ENCODE measurements around the gene MLC1. TPM values are rescaled to one million over a fixed set of nuclear protein-coding genes. Genes with fewer than 3 reads are reported as not detected.

Gene MLC1
- total RNA-seq, 2 experiments from 2014 or later: 0.16 TPM; not detected in 1

DNA sequence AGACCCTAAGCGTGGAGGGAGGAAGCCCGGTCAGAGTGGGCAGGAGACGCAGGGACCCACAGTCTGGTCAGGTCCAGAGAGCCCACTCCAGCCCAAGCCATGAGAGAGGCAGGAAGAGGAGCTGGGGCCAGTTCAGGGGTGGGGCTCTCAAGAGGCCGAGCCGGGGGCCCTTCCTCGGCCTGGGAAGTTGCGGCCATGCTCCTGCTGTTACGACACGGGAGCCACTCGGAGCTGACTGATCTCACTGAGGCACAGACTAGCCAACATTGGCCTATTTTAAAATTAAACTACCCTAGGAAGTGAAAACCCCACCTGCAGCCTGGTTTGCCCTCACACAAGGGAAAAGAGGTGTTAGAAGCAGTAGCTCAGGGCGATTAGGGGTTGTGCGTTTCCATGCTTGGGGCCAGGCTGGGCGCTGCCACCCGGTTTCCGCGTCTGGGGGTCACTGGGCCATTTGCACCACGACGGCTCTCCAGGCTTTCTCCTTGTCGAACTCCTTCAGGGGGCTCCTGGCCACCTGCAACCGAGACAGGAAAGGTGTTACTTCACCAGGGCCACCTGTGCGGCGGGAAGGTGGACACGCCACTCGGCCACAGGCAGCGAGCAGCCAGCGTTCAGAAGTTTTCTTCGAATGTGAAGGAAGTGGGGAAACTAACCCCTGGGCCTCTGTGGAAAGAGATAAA lies 23.9 kb downstream of the MLC1 start:
- CTCF ChIA-PET (ENCODE audit: unreplicated experiment): no interaction called here
- Histone ChIP-seq H3K4me2 (ENCODE audit: low read length) (peak overlapping the region; percentile 42; the same call in 1 of the 2 replicates), H3K4me1 (ENCODE audit: insufficient read depth, low read length, poor library complexity, severe bottlenecking) (peaks cover 44% of the 10 kb centered on the region), H2AFZ (ENCODE audit: low read length) (no peak overlapping the region), H3K36me3 (ENCODE audit: insufficient read depth, low read length) (no peaks in the 10 kb centered on the region), H4K20me1 (ENCODE audit: insufficient read depth, low read length) (no peaks in the 10 kb centered on the region), H3K9me3 (ENCODE audit: low read length) (no peaks in the 10 kb centered on the region), H3K27ac (ENCODE audit: low read depth, low read length, poor library complexity, severe bottlenecking) (no peak overlapping the region), H3K4me3 (ENCODE audit: low read depth, low read length, poor library complexity, severe bottlenecking) (no peak overlapping the region), H3K79me2 (ENCODE audit: insufficient read depth, low read depth, low read length) (no peaks in the 10 kb centered on the region), H3K9me2 (ENCODE audit: insufficient read depth, low read length) (no peaks in the 10 kb centered on the region)
- POLR2A ChIA-PET: interaction anchor here (0.7 kb wide), 1 partner anchor 19 kb away, joined by 3 read pairs; no protein-coding TSS in a partner anchor
- BruUV-seq (replicated peaks): no TSS peak
- DNase-seq (ENCODE audit: low spot score): peak; percentile 43
- intact Hi-C loops (cut with micrococcal nuclease; ENCODE audit: unreplicated experiment): no loop called here
- TF ChIP-seq CTCF (conservative IDR thresholded peaks at IDR 0.05; ENCODE audit: low read length) (no peak), EZH2phosphoT487 (IDR thresholded peaks at IDR 0.05; ENCODE audit: borderline replicate concordance, low read depth, low read length) (no peak)

DNA sequence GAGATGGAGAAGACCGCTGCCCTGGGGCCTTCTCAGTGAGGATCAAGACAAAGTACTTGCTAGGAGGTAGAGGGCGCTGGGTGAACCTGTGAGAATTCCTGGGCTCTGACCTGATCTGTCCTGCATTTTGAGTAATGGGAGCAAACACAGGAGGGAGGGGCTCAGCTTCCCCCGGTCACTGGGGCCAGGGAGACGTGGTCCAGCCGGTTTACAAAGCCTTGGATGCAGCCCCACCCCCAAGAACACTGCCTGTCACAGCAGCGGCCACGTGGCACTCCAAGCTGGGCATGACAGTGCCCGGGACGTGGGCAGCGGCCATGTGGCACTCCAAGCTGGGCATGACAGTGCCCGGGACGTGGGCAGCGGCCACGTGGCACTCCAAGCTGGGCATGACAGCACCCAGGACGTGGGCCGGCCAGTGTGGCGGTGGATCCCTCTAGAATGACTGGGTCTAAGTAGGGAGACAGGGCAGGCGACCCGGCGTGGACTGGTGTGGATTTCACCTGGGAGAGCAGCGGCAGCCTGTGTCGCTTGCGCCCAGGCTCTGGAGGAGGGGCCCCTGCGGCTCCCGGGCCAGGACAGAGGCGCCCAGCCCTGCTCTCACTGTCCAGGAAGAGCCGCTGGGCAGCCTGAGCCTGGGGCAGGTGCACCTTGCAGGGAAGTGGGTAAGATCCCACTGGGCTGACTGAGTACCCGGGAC lies 24.6 kb downstream of the MLC1 start:
- H3K9me2 ChIP-seq (ENCODE audit: insufficient read depth, low read length): no peaks in the 10 kb centered on the region
- BruUV-seq (replicated peaks): no TSS peak
- H4K20me1 ChIP-seq (ENCODE audit: insufficient read depth, low read length): no peaks in the 10 kb centered on the region
- TF ChIP-seq CTCF (conservative IDR thresholded peaks at IDR 0.05; ENCODE audit: low read length) (no peak; the same call in 1 of the 2 replicates), EZH2phosphoT487 (IDR thresholded peaks at IDR 0.05; ENCODE audit: borderline replicate concordance, low read depth, low read length) (no peak)
- intact Hi-C loops (cut with micrococcal nuclease; ENCODE audit: unreplicated experiment): no loop called here
- H3K36me3 ChIP-seq (ENCODE audit: insufficient read depth, low read length): no peaks in the 10 kb centered on the region
- DNase-seq (ENCODE audit: low spot score): no peak
- H3K4me3 ChIP-seq (ENCODE audit: low read depth, low read length, poor library complexity, severe bottlenecking): no peak overlapping the region
- H3K79me2 ChIP-seq (ENCODE audit: insufficient read depth, low read depth, low read length): no peaks in the 10 kb centered on the region
- ChIA-PET POLR2A (no interaction called here), CTCF (ENCODE audit: unreplicated experiment) (no interaction called here)
- peak overlapping the region; percentile 42; the same call in 1 of the 2 replicates for H3K4me2 ChIP-seq (ENCODE audit: low read length)
- no peak overlapping the region for H3K27ac ChIP-seq (ENCODE audit: low read depth, low read length, poor library complexity, severe bottlenecking)
- no peaks in the 10 kb centered on the region for H3K9me3 ChIP-seq (ENCODE audit: low read length)
- no peak overlapping the region for H2AFZ ChIP-seq (ENCODE audit: low read length)
- peaks cover 50% of the 10 kb centered on the region for H3K4me1 ChIP-seq (ENCODE audit: insufficient read depth, low read length, poor library complexity, severe bottlenecking)

DNA sequence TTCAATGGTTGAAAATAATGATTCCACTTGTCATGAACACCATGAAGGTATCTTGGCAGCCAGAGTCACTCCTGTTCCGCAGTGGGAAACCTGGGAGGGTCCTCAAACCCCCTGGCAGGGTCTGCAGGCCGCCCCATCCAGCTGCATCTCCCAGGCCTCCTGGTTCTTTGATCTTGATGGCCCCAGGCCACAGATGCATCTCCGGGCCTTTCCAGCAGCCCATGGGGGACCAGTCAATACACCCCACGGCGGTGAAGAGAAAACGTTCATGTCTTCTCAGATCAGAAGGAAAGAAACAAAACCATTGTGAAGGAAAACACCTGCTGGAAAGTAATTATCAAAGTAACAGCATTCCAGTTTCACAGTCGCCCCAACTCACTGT lies 25.4 kb downstream of the MLC1 start:
- TF ChIP-seq EZH2phosphoT487 (IDR thresholded peaks at IDR 0.05; ENCODE audit: borderline replicate concordance, low read depth, low read length) (no peak), CTCF (conservative IDR thresholded peaks at IDR 0.05; ENCODE audit: low read length) (no peak)
- no peak for DNase-seq (ENCODE audit: low spot score)
- POLR2A ChIA-PET: interaction anchor here (0.7 kb wide), 1 partner anchor 55 kb away, joined by 3 read pairs; no protein-coding TSS in a partner anchor
- no peak overlapping the region for H3K4me3 ChIP-seq (ENCODE audit: low read depth, low read length, poor library complexity, severe bottlenecking)
- intact Hi-C loops (cut with micrococcal nuclease; ENCODE audit: unreplicated experiment): no loop called here
- peaks cover 58% of the 10 kb centered on the region for H3K4me1 ChIP-seq (ENCODE audit: insufficient read depth, low read length, poor library complexity, severe bottlenecking)
- BruUV-seq (replicated peaks): no TSS peak
- no peak overlapping the region for H3K4me2 ChIP-seq (ENCODE audit: low read length)
- H3K27ac ChIP-seq (ENCODE audit: low read depth, low read length, poor library complexity, severe bottlenecking): no peak overlapping the region
- H3K36me3 ChIP-seq (ENCODE audit: insufficient read depth, low read length): no peaks in the 10 kb centered on the region
- CTCF ChIA-PET (ENCODE audit: unreplicated experiment): no interaction called here
- no peaks in the 10 kb centered on the region for H3K9me2 ChIP-seq (ENCODE audit: insufficient read depth, low read length)
- H4K20me1 ChIP-seq (ENCODE audit: insufficient read depth, low read length): no peaks in the 10 kb centered on the region
- no peaks in the 10 kb centered on the region for H3K79me2 ChIP-seq (ENCODE audit: insufficient read depth, low read depth, low read length)
- H3K9me3 ChIP-seq (ENCODE audit: low read length): no peaks in the 10 kb centered on the region
- H2AFZ ChIP-seq (ENCODE audit: low read length): no peak overlapping the region

Measured in OCI-LY7 (cell line).